WTC11 (cell line): ENCODE results near the gene BMF. TPM values are rescaled to one million over a fixed set of nuclear protein-coding genes. Genes with fewer than 3 reads are reported as not detected.

Experiments used
- ATAC-seq: fragments of 200-7000 bp; cut with Tn5 transposase; 2 replicates; pipeline ENCODE4 v1.10.0; 2021; ENCODE audit warnings: mild to moderate bottlenecking, moderate library complexity
- CTCF ChIA-PET: fragments of 300-600 bp; sonication (Branson Sonifier 250); formaldehyde crosslinking; loops from one replicate; lab custom pipeline; 2021; ENCODE audit warnings: antibody characterized with exemption; lab: Charles Lee
- POLR2A ChIA-PET: fragments of 350-600 bp; sonication (Branson Sonifier 250); formaldehyde crosslinking; loops from one replicate; lab custom pipeline; 2021; ENCODE audit warnings: antibody characterized with exemption; lab: Charles Lee
- DNase-seq: peaks from one replicate; pipeline ENCODE4 v3.0.0; 2021; ENCODE audit warnings: low spot score
- H3K27ac Mint-ChIP-seq: 2 replicates; pipeline ENCODE4 v1.8.0; 2021; ENCODE audit warnings: mixed read lengths
- H3K27me3 Mint-ChIP-seq: 2 replicates; pipeline ENCODE4 v1.8.0; 2021; ENCODE audit warnings: low read depth, mild to moderate bottlenecking, moderate library complexity, mixed read lengths
- H3K36me3 Mint-ChIP-seq: 2 replicates; pipeline ENCODE4 v1.8.0; 2021; ENCODE audit warnings: mixed read lengths
- H3K4me1 Mint-ChIP-seq: 2 replicates; pipeline ENCODE4 v1.8.0; 2022; ENCODE audit warnings: mixed read lengths
- H3K4me3 Mint-ChIP-seq: 2 replicates; pipeline ENCODE4 v1.8.0; 2021; ENCODE audit warnings: mild to moderate bottlenecking, moderate library complexity, mixed read lengths
- H3K9me3 Mint-ChIP-seq: 2 replicates; pipeline ENCODE4 v1.8.0; 2021; ENCODE audit warnings: mixed read lengths
- ARID4B ChIP-seq: sonication (generic); formaldehyde crosslinking; IDR thresholded peaks from 2 replicates; pipeline ENCODE4 v1.8.0; 2023; ENCODE audit warnings: missing genetic modification reagents, mild to moderate bottlenecking, borderline replicate concordance
- ATF3 ChIP-seq: sonication (generic); formaldehyde crosslinking; conservative IDR thresholded peaks from 2 replicates; pipeline ENCODE4 v1.8.1; 2022; ENCODE audit warnings: mild to moderate bottlenecking, missing genetic modification reagents
- CBFB ChIP-seq: sonication (generic); formaldehyde crosslinking; IDR thresholded peaks from 2 replicates; pipeline ENCODE4 v1.8.1; 2022; ENCODE audit warnings: mild to moderate bottlenecking, low read depth, missing genetic modification reagents
- ESRRA ChIP-seq: sonication (generic); formaldehyde crosslinking; IDR thresholded peaks from 2 replicates; pipeline ENCODE4 v1.8.1; 2022; ENCODE audit warnings: mild to moderate bottlenecking, missing genetic modification reagents, borderline replicate concordance
- IRF1 ChIP-seq: sonication (generic); formaldehyde crosslinking; IDR thresholded peaks from 2 replicates; pipeline ENCODE4 v1.8.0; 2023; ENCODE audit warnings: missing genetic modification reagents
- JAZF1 ChIP-seq: fragments of 250-450 bp; sonication (Bioruptor Pico); IDR thresholded peaks from 2 replicates; pipeline ENCODE4 v1.9.0; 2021; ENCODE audit warnings: moderate library complexity, mild to moderate bottlenecking, inconsistent platforms
- JUN ChIP-seq: sonication (generic); formaldehyde crosslinking; IDR thresholded peaks from 2 replicates; pipeline ENCODE4 v1.8.0; 2023; ENCODE audit warnings: mild to moderate bottlenecking, missing genetic modification reagents
- KAT7 ChIP-seq: sonication (generic); formaldehyde crosslinking; IDR thresholded peaks from 2 replicates; pipeline ENCODE4 v1.8.1; 2023; ENCODE audit warnings: missing genetic modification reagents, mild to moderate bottlenecking, borderline replicate concordance
- NFE2L1 ChIP-seq: sonication (generic); formaldehyde crosslinking; IDR thresholded peaks from 2 replicates; pipeline ENCODE4 v1.8.1; 2023; ENCODE audit warnings: missing genetic modification reagents
- NFYB ChIP-seq: sonication (generic); formaldehyde crosslinking; conservative IDR thresholded peaks from 2 replicates; pipeline ENCODE4 v1.8.0; 2022; ENCODE audit warnings: low read depth, missing genetic modification reagents
- NR1H2 ChIP-seq: sonication (generic); formaldehyde crosslinking; IDR thresholded peaks from 2 replicates; pipeline ENCODE4 v1.9.0; 2021; ENCODE audit warnings: mild to moderate bottlenecking, moderate library complexity, missing genetic modification reagents
- SMAD3 ChIP-seq: sonication (generic); formaldehyde crosslinking; IDR thresholded peaks from 2 replicates; pipeline ENCODE4 v1.8.0; 2022; ENCODE audit warnings: missing genetic modification reagents, mild to moderate bottlenecking, borderline replicate concordance
- SMAD4 ChIP-seq: sonication (generic); formaldehyde crosslinking; IDR thresholded peaks from 2 replicates; pipeline ENCODE4 v1.8.0; 2022; ENCODE audit warnings: mild to moderate bottlenecking, missing genetic modification reagents
- SP1 ChIP-seq: sonication (generic); formaldehyde crosslinking; conservative IDR thresholded peaks from 2 replicates; pipeline ENCODE4 v1.8.1; 2022; ENCODE audit warnings: missing genetic modification reagents
- STAT6 ChIP-seq: sonication (generic); formaldehyde crosslinking; conservative IDR thresholded peaks from 2 replicates; pipeline ENCODE4 v1.8.1; 2023; ENCODE audit warnings: mild to moderate bottlenecking, low read depth, missing genetic modification reagents, moderate library complexity
- USF1 ChIP-seq: sonication (generic); formaldehyde crosslinking; IDR thresholded peaks from 2 replicates; pipeline ENCODE4 v1.8.0; 2022; ENCODE audit warnings: mild to moderate bottlenecking, missing genetic modification reagents
- USF2 ChIP-seq: sonication (generic); formaldehyde crosslinking; IDR thresholded peaks from 2 replicates; pipeline ENCODE4 v1.8.1; 2023; ENCODE audit warnings: mild to moderate bottlenecking, missing genetic modification reagents, moderate library complexity
- ZBTB43 ChIP-seq: sonication (generic); formaldehyde crosslinking; IDR thresholded peaks from 2 replicates; pipeline ENCODE4 v1.8.1; 2023; ENCODE audit warnings: mild to moderate bottlenecking, missing genetic modification reagents
- ZNF138 ChIP-seq: sonication (generic); formaldehyde crosslinking; conservative IDR thresholded peaks from 2 replicates; pipeline ENCODE4 v1.8.1; 2022; ENCODE audit warnings: mild to moderate bottlenecking, moderate library complexity, missing genetic modification reagents
- ZNF317 ChIP-seq: sonication (generic); formaldehyde crosslinking; IDR thresholded peaks from 2 replicates; pipeline ENCODE4 v1.8.1; 2023; ENCODE audit warnings: low read depth, mild to moderate bottlenecking, moderate library complexity, missing genetic modification reagents, borderline replicate concordance
- ZNF512 ChIP-seq: sonication (generic); formaldehyde crosslinking; IDR thresholded peaks from 2 replicates; pipeline ENCODE4 v1.8.1; 2022; ENCODE audit warnings: missing genetic modification reagents, borderline replicate concordance
- total RNA-seq: library from RNA; stranded (reverse); gene quantifications from 3 replicates; pipeline ENCODE4 v1.2.3, GENCODE V29; 2021

BMF gene
- total RNA-seq, 1 experiment from 2014 or later = 36.9 TPM

- no peak for TF ChIP-seq ZNF512 (CRISPR knock-in tag)
- peak; percentile 79 for TF ChIP-seq NFYB
- TF ChIP-seq KAT7 (CRISPR knock-in tag) = no peak
- TF ChIP-seq JAZF1 (CRISPR knock-in tag) = no peak
- no peak for TF ChIP-seq ATF3 (CRISPR knock-in tag)
- 0 out of 2 replicates have a peak, but pooled peaks have one; percentile 70 for TF ChIP-seq ZBTB43 (CRISPR knock-in tag)
- no peak for TF ChIP-seq NR1H2 (CRISPR knock-in tag)
- no peak for TF ChIP-seq SMAD3 (CRISPR knock-in tag)
- no peak for TF ChIP-seq IRF1 (CRISPR knock-in tag)
- TF ChIP-seq SMAD4 (CRISPR knock-in tag) = no peak
- peak; percentile 71; the same call in 1 of the 2 replicates for TF ChIP-seq ARID4B (CRISPR knock-in tag)
Measured at GRCh38 chr15:40108855-40109735, at the start of gene BMF (continued).

- no peak overlapping the region for H3K4me3 Mint-ChIP-seq
- H3K4me1 Mint-ChIP-seq = peaks cover 52% of the 10 kb centered on the region
- H3K36me3 Mint-ChIP-seq = peaks cover 2% of the 10 kb centered on the region
- peak overlapping the region; percentile 35; the same call in 1 of the 2 replicates for H3K27ac Mint-ChIP-seq
- ChIA-PET CTCF (interaction anchor here (0.6 to 6.1 kb wide), 4 partner anchors 45 to 281 kb away, joined by 3 to 38 read pairs (median 4); no protein-coding TSS in a partner anchor), POLR2A (no interaction called here)
- ATAC-seq (no peak), DNase-seq (no peak)
- no peaks in the 10 kb centered on the region for H3K9me3 Mint-ChIP-seq
- no peaks in the 10 kb centered on the region for H3K27me3 Mint-ChIP-seq
- TF ChIP-seq JUN (no peak), USF2 (CRISPR knock-in tag) (no peak), ZNF138 (CRISPR knock-in tag) (no peak), NFE2L1 (CRISPR knock-in tag) (no peak), ESRRA (CRISPR knock-in tag) (no peak), USF1 (CRISPR knock-in tag) (no peak), ZNF317 (no peak), STAT6 (CRISPR knock-in tag) (no peak), CBFB (CRISPR knock-in tag) (no peak), SP1 (CRISPR knock-in tag) (no peak)
Measured at GRCh38 chr15:40157778-40158447, 49.2 kb upstream of the BMF start.
